ENCODE measurements around the gene ADK. TPM values are rescaled to one million over a fixed set of nuclear protein-coding genes. Genes with fewer than 3 reads are reported as not detected.

ADK gene
- total RNA-seq, 1 donor, result 57.9 TPM

DNA sequence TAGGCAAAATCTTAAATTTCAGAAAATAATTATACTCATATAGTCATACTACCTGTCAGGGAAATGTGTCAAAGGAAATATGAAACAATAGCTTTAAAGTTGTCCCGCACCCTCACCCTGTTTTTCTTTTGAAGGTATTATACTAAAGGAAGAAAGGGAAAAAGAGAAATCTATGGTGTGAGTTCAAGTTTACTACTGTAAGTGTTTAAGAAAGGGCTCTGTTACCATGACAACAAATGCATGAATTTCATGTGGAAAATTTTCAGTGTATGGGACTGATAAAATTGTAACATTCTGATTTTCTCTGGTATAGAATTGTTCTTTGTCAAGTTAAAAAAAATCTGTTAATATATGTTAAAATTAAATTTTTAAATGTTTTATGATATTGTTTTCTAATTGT lies 229.8 kb downstream of the ADK start:
- no peak for DNase-seq (ENCODE audit: low read depth)
- no peak for TF ChIP-seq CTCF (IDR thresholded peaks at IDR 0.05; ENCODE audit: insufficient read depth, low read depth, low read length)
- H3K4me3 ChIP-seq (ENCODE audit: low read depth, low read length), result no peak overlapping the region

DNA sequence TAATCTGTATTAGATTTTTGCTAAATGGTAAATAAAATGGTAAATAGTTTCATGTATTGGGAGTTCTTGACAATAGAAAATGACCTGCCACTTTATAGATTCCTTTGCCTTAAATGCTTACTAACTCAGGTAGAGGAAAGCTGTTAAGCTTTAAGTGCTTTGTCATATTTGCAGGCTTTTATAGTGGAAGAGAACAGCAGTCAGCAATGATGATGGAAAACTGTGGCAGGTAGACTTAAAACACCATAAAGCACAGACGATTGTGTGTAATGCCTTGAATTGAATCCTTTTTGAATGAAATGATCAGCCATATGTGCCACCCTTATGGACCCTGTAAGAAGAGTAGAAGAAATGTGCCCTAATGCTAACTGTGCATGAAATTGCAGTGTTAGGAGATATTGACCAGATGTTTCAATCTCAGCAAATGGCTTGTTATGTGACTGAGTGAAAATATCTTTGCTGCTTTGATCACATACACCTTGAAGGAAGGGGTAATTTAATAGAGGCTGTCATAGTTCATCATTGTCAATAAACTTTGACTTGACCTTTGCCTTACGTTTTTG lies 230.4 kb downstream of the ADK start:
- H3K4me3 ChIP-seq (ENCODE audit: low read depth, low read length), result no peak overlapping the region
- DNase-seq (ENCODE audit: low read depth), result no peak
- no peak for TF ChIP-seq CTCF (IDR thresholded peaks at IDR 0.05; ENCODE audit: insufficient read depth, low read depth, low read length)

DNA sequence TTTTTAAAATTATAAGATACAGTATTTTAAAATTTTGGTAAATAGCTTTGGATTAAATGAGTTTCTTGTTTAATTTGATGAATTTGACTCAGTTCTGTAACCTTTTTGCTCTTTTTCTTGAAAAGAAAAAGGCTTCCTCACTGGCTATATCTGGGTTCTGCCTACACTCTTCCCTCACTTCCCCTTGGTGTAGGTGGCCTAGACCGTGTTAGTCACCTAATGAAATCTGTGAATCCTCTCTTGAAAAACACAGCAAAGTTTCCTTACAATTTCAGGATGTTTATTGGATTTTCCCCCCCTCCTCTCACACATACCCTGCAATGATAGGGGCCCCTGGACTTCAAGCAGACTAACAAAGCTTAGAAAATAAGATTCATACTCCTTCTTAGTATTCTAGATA lies 231.6 kb downstream of the ADK start:
- TF ChIP-seq CTCF (IDR thresholded peaks at IDR 0.05; ENCODE audit: insufficient read depth, low read depth, low read length), result no peak
- no peak overlapping the region for H3K4me3 ChIP-seq (ENCODE audit: low read depth, low read length)
- DNase-seq (ENCODE audit: low read depth), result no peak

GRCh38 chr10:74383642-74384041 lies 232.6 kb downstream of the ADK start:
- no peak for TF ChIP-seq CTCF (IDR thresholded peaks at IDR 0.05; ENCODE audit: insufficient read depth, low read depth, low read length)
- H3K4me3 ChIP-seq (ENCODE audit: low read depth, low read length), result no peak overlapping the region
- DNase-seq (ENCODE audit: low read depth), result no peak

- no peak for TF ChIP-seq CTCF (IDR thresholded peaks at IDR 0.05; ENCODE audit: insufficient read depth, low read depth, low read length)
- peak; percentile 11 for DNase-seq (ENCODE audit: low read depth)
- H3K4me3 ChIP-seq (ENCODE audit: low read depth, low read length), result no peak overlapping the region
Observed at GRCh38 chr10:74384615-74385183, 233.7 kb downstream of the ADK start.

- no peak overlapping the region for H3K4me3 ChIP-seq (ENCODE audit: low read depth, low read length)
- no peak for TF ChIP-seq CTCF (IDR thresholded peaks at IDR 0.05; ENCODE audit: insufficient read depth, low read depth, low read length)
- no peak for DNase-seq (ENCODE audit: low read depth)
Observed at GRCh38 chr10:74388801-74389200, 237.8 kb downstream of the ADK start.

DNA sequence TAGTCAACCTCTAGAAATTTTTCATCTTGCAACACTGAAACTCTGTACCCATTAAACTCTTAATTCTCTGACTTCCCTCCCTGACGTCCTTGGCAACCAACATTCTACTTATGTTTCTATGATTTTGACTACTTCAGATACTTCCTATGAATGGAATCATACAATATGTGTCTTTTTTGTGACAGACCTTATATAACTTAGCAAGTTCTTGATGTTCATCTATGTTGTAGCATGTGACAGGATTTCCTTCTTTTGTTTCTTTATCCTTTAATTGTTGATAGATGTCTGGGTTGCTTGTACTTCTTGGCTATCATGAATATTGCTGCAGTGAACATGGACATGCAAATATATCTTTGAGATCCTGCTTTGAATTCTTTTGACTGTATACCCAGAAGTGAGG lies 240.8 kb downstream of the ADK start:
- DNase-seq (ENCODE audit: low read depth), result no peak
- TF ChIP-seq CTCF (IDR thresholded peaks at IDR 0.05; ENCODE audit: insufficient read depth, low read depth, low read length), result no peak
- H3K4me3 ChIP-seq (ENCODE audit: low read depth, low read length), result no peak overlapping the region
